IMR-90 (cell line): ENCODE measurements around the gene TAS1R1.
A peak's percentile ranks its signal among the peaks of the same experiment; 100 is the strongest.

Source experiments
- MXI1 ChIP-seq: IDR thresholded peaks from 2 replicates; pipeline ENCODE4 v1.6.1; 2012; ENCODE audit warnings: low read depth, mild to moderate bottlenecking, low read length, moderate library complexity, borderline replicate concordance
- POLR2A ChIP-seq: IDR thresholded peaks from 2 replicates; pipeline ENCODE4 v1.6.1; 2012; ENCODE audit warnings: mild to moderate bottlenecking, low read depth, low read length
- RAD21 ChIP-seq: IDR thresholded peaks from 2 replicates; pipeline ENCODE4 v1.6.1; 2012; ENCODE audit warnings: low read length, improper control_type of control experiment
- RCOR1 ChIP-seq: IDR thresholded peaks from 2 replicates; pipeline ENCODE4 v1.6.1; 2012; ENCODE audit warnings: mild to moderate bottlenecking, low read length, improper control_type of control experiment; ENCODE audit not compliant: insufficient replicate concordance
- TF ChIP-seq, protein P1 (sequence below): conservative IDR thresholded peaks from 2 replicates; pipeline ENCODE4 v1.5.1; 2012; ENCODE audit warnings: mild to moderate bottlenecking, low read depth, low read length, improper control_type of control experiment

DNA sequence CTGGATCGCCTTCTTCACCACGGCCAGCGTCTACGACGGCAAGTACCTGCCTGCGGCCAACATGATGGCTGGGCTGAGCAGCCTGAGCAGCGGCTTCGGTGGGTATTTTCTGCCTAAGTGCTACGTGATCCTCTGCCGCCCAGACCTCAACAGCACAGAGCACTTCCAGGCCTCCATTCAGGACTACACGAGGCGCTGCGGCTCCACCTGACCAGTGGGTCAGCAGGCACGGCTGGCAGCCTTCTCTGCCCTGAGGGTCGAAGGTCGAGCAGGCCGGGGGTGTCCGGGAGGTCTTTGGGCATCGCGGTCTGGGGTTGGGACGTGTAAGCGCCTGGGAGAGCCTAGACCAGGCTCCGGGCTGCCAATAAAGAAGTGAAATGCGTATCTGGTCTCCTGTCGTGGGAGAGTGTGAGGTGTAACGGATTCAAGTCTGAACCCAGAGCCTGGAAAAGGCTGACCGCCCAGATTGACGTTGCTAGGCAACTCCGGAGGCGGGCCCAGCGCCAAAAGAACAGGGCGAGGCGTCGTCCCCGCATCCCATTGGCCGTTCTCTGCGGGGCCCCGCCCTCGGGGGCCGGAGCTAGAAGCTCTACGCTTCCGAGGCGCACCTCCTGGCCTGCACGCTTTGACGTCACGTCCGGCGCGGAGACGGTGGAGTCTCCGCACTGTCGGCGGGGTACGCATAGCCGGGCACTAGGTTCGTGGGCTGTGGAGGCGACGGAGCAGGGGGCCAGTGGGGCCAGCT is 24.4 kb downstream of the TAS1R1 start, which contains the start of gene ZBTB48:
- TF ChIP-seq RCOR1: no peak
- TF ChIP-seq, protein P1, sequence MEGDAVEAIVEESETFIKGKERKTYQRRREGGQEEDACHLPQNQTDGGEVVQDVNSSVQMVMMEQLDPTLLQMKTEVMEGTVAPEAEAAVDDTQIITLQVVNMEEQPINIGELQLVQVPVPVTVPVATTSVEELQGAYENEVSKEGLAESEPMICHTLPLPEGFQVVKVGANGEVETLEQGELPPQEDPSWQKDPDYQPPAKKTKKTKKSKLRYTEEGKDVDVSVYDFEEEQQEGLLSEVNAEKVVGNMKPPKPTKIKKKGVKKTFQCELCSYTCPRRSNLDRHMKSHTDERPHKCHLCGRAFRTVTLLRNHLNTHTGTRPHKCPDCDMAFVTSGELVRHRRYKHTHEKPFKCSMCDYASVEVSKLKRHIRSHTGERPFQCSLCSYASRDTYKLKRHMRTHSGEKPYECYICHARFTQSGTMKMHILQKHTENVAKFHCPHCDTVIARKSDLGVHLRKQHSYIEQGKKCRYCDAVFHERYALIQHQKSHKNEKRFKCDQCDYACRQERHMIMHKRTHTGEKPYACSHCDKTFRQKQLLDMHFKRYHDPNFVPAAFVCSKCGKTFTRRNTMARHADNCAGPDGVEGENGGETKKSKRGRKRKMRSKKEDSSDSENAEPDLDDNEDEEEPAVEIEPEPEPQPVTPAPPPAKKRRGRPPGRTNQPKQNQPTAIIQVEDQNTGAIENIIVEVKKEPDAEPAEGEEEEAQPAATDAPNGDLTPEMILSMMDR: no peak
- peak; percentile 54; the same call in 1 of the 2 replicates for TF ChIP-seq MXI1
- peak; percentile 87 for TF ChIP-seq POLR2A
- TF ChIP-seq RAD21: no peak
